ENCODE measurements around the gene ERC1.

GRCh38 chr12:1073652-1074051, 82.6 kb downstream of the ERC1 start:
- no peak for TF ChIP-seq POLR2A (IDR thresholded peaks at IDR 0.05; ENCODE audit: low read depth, low read length)
- no peak for TF ChIP-seq CTCF (conservative IDR thresholded peaks at IDR 0.05; ENCODE audit: low read depth, low read length)
- no peak for TF ChIP-seq RAD21 (IDR thresholded peaks at IDR 0.05; ENCODE audit: low read length)
- TF ChIP-seq RCOR1 (IDR thresholded peaks at IDR 0.05; ENCODE audit: insufficient replicate concordance, low read length) = no peak
- no peak for TF ChIP-seq FOS (IDR thresholded peaks at IDR 0.05; ENCODE audit: low read depth, low read length)
- no peak for TF ChIP-seq BHLHE40 (IDR thresholded peaks at IDR 0.05; ENCODE audit: low read depth, low read length)
- TF ChIP-seq CEBPB (IDR thresholded peaks at IDR 0.05; ENCODE audit: low read depth, low read length) = no peak
- TF ChIP-seq RFX5 (IDR thresholded peaks at IDR 0.05; ENCODE audit: low read depth, low read length) = no peak
- TF ChIP-seq MAFK (IDR thresholded peaks at IDR 0.05; ENCODE audit: low read depth, low read length) = no peak
- TF ChIP-seq NFE2L2 (IDR thresholded peaks at IDR 0.05; ENCODE audit: low read depth, low read length) = no peak
- TF ChIP-seq MAZ (IDR thresholded peaks at IDR 0.05; ENCODE audit: borderline replicate concordance, low read depth, low read length) = no peak
- TF ChIP-seq USF2 (IDR thresholded peaks at IDR 0.05; ENCODE audit: low read depth, low read length) = no peak
- TF ChIP-seq SMC3 (IDR thresholded peaks at IDR 0.05; ENCODE audit: low read depth, low read length) = no peak
